ENCODE results near the gene CSK. TPM values are rescaled to one million over a fixed set of nuclear protein-coding genes. Genes with fewer than 3 reads are reported as not detected.

CSK gene
- total RNA-seq: 51.4 and 60.1 TPM in 2 replicates

DNA sequence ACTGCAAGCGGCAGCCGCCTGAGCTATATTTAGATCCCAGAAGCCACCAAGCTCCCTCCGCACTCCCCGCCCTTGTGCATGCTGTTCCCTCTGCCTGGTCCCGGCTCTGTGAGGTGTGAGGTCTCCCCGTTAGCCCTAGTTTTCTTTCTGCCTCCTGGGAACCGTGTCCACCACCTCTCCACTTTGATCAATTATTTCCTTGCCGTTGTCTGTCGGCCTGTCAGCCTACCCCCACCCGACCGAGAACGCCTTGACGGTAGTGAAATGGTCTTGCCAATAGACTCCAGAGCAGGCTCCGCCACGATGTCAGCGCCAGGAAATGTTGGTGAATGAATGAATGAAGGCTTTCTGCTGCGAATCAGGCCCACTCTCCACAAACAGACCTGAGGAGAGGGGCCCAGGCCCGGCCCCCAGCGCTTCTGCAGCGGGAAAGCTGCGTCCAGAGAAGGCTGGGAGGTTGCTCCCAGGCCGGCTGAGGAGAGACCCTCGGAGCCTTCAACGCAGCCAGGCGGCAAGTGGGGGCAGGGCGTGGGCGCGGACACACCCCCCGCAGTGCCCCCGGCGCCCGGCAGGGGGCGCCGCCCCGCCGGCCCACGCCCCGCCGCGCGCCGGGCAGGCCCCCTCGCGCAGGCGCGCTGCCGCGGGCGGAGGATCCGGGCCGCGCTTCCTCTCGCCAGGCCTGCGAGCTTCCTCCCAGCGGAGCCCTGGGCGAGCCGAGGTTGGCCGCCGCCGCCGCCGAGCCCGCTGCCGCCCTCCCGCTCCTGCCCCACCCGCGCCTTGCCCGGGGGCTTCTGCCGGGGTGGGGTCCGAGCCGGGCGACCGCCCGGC is at the start of gene CSK:
Gene CSK, plus strand, starts transcription at position 650 of the 828 bp plus-strand sequence. CDS start 16,218 bp downstream, outside the sequence.

DNA sequence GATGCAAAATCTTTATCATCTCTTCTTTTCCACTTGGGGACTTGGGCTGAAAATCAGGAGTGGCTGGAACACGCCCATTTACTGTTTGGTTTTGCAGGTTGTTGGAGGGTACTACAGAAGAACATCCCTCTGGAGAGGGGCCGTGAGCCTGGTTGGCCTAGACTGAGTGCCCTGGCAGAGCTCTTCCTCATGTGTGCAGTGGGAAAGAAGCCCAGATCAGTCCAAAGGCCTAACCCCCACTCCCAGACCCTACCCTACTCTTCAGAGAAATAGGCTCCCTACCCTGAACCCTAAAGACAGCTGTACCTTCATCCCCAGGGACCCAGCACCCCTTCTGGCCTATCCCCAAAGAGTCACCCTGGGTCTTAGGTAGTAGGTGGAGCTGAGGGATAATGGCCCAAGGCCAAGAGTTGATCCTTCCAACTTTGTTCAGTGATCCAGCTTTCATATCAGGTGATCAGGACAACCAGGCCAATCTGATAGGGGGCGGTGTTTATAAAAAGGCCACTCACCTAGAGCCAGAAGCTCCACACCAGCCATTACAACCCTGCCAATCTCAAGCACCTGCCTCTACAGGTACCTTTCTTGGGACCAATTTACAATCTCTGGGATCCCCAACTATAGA is 33.4 kb upstream of the CSK start, which contains the start of gene CYP1A2:
Gene CYP1A2, plus strand, starts transcription at position 524 of the 625 bp plus-strand sequence. CDS start 894 bp downstream, outside the sequence.

DNA sequence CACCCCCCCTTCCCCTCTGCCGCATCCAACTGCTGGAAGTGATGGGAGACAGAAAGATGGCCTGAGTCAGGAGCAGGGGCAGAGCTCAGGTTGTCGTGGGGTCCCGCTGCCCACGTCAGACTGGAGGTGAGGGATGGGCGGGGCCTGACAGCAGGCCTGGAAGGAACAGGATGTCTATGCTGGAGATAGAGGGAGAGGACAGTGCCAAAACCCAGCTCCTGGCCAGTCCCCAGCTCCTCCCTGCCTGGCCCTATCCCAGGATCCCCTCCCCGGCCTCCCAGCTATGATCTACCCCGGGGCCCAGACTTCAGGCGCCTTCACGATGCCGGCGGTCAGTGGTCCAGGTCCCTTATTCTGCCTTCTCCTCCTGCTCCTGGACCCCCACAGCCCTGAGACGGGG is 30.7 kb downstream of the CSK start, which contains the start of gene LMAN1L:
Gene LMAN1L, plus strand, starts transcription at position 303 of the 400 bp plus-strand sequence. Its CDS starts 20 bp downstream, at position 323.

DNA sequence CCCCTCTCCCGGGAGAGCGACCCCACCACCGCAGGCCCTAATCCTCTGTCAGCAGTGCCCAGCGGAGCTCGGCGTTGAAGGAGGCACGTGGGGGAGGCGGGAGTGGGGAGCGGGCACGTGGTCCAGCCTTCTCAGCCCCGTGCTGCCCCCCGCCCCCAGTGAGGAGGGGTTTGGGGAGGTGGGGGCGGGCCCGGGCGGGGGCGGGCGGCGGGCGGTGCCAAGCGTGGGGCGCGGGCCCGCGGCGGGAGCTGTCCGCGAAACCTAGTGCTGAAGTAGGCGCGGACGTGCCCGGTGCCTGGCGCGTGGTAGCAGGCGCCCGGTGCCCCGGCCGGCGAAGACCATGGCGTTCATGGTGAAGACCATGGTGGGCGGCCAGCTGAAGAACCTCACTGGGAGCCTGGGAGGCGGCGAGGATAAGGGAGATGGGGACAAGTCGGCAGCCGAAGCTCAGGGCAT is 44.5 kb downstream of the CSK start, which contains the start of gene CPLX3:
Gene CPLX3, plus strand, starts transcription at position 264 of the 456 bp plus-strand sequence. Its CDS starts 77 bp downstream, at position 341.

DNA sequence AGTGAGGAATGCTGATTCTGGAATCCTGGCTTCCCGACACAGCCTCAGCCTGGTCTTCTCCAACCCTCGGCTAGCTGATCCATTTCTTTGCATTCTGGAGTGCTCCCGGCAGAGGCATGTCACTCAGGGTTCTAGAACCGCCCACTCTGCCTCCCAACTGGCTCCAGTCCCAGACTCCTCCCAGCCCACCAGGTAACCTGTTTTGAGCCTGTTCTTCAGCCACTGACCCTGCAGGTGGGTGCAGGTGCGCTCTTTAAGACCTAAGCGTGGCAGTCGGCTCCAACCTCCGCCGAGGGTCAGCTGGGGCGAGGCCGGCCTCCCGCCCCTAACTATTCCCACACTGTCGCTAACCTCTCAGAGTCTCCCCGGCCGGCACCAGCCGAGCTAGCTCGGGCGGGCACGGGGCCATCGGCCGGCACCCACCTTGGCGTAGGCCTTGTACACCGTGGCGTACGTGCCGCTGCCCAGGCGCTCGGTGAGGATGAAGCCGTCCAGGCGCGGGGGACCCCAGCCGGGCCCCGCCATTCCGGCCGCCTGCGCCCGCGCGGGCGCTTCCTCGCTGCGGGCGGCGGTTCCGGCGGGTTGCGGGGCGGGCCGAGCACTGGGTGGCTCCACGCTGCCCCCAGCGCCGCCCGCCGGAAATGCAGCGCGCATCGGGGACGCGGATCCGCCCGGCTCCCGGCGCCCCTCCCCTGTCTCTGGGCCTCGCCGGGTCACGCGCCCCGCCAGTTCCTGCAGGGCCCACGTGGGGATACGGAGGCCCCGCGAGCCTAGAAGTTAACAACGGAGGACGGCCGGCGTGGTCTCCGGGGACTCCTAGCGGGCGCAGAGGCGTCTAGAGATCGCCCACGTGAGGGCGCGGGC is 60.9 kb downstream of the CSK start, which contains the start of gene ULK3:
Gene ULK3, minus strand, starts transcription at position 576 of the 864 bp plus-strand sequence. Its CDS starts 51 bp downstream, at position 525.

Small RNA genes lying within 50 kb of the gene (small RNA-seq; reads per million reads assigned to genes)
- not detected for gene CPLX3
- not detected for gene MIR4513
- gene MIR6882: 0.98 reads per million, percentile 58 among the genes with 10 or more reads in this experiment

Other genes with a start within 250 kb of the CSK start
- gene ARID3B, start 240.9 kb upstream of the CSK start, total RNA-seq: 4.7 and 4.9 TPM in 2 replicates
- 43.8 and 90.9 TPM in 2 replicates for gene CLK3, start 166.2 kb upstream of the CSK start, total RNA-seq
- gene EDC3, start 86.1 kb upstream of the CSK start, total RNA-seq: 14.1 and 17.6 TPM in 2 replicates
- 9.1 and 10.5 TPM in 2 replicates for gene CYP1A1, start 56.6 kb upstream of the CSK start, total RNA-seq
- gene CYP1A2, start 33.2 kb upstream of the CSK start, total RNA-seq: not detected in 2 replicates
- not detected in 2 replicates for gene LMAN1L, start 30.8 kb downstream of the CSK start, total RNA-seq
- not detected in 2 replicates for gene CPLX3, start 44.5 kb downstream of the CSK start, total RNA-seq
- 36.6 and 40.5 TPM in 2 replicates for gene ULK3, start 61.1 kb downstream of the CSK start, total RNA-seq
- 37.0 and 37.2 TPM in 2 replicates for gene SCAMP2, start 91.3 kb downstream of the CSK start, total RNA-seq
- 49.1 and 54.9 TPM in 2 replicates for gene MPI, start 108.0 kb downstream of the CSK start, total RNA-seq
- 45.1 and 47.2 TPM in 2 replicates for gene FAM219B, start 124.8 kb downstream of the CSK start, total RNA-seq
- 64.3 and 68.1 TPM in 2 replicates for gene COX5A, start 156.0 kb downstream of the CSK start, total RNA-seq
- 18.3 and 23.2 TPM in 2 replicates for gene RPP25, start 174.7 kb downstream of the CSK start, total RNA-seq
- 10.8 and 11.1 TPM in 2 replicates for gene SCAMP5, start 213.5 kb downstream of the CSK start, total RNA-seq
- 9.5 and 12.7 TPM in 2 replicates for gene PPCDC, start 241.5 kb downstream of the CSK start, total RNA-seq

Measured in vein endothelial cell (primary cell).